Muscle of back (tissue), 13 donors: ENCODE results near the gene MAP1LC3B2. TPM values are rescaled to one million over a fixed set of nuclear protein-coding genes. Genes with fewer than 3 reads are reported as not detected.

Experiments used
- DNase-seq, 3 donors: peaks; one replicate each; pipeline versions ENCODE4 v3.0.0 to v3.0.0-alpha.2; 2013
- long read RNA-seq, 9 donors: transcript quantifications; one replicate each; lab custom pipeline, GENCODE V29; 2026
- polyA plus RNA-seq, 10 donors: library from polyadenylated mRNA; unstranded; fragments of 120-200 nt; gene quantifications; one replicate each; pipeline ENCODE4 v1.2.1, GENCODE V29; 2013; ENCODE audit not compliant: insufficient read length in 10 of 10

Gene MAP1LC3B2
- polyA plus RNA-seq: 1 to 10 TPM; 3.4 to 8.6 (median 6.6) TPM
- long read RNA-seq, donor 1: 0 reads
- long read RNA-seq, donor 2: 0 reads
- long read RNA-seq, donor 3: 0 reads
- long read RNA-seq, donor 4: 0 reads
- long read RNA-seq, donor 5: 0 reads
- long read RNA-seq, donor 6: 0 reads
- long read RNA-seq, donor 7: 0 reads
- long read RNA-seq, donor 8: 0 reads
- long read RNA-seq, donor 9: 0 reads

DNA sequence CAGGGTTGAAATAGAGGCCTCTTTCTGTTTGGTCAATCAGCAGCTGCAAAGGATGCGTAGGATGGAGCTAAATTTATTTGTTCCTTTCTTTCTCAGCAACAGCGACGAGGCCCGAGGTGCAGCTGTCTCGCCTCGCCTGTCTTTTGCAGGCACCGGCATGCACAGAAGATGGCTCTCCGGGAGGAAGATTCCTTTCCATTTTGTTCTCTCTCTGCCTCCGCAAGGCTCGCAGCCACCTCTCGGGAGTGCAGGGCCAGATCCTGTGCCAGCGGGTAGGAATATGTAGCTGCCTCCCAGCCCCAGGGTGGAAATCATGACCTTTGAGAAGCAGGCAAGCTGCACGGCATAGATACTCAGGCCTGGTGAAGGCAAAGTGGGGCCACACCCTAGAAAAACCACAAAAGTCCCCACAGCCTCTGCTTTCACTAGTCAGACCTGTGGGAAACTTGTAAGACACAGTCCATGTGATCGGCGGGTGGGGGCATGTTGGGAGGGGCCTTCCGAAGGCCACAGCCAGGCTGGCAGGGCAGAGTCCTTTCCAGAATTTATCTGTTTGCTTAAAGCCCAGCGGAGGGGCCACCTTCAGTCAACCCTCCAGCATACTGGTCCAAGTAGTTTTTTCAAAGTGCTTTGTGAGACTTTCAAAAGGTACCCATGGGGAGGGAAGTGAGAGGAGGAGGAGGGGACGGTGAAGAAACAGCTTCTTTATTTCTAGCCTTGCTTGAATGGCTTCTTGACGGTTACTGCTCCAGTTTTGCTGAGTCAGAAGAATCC is at the start of gene MAP1LC3B2:
Gene MAP1LC3B2, plus strand, starts transcription at position 220 of the 774 bp plus-strand sequence. CDS start 16,562 bp downstream, outside the sequence.
- DNase-seq: peak; percentile 61 to 83 (median 62)

DNA sequence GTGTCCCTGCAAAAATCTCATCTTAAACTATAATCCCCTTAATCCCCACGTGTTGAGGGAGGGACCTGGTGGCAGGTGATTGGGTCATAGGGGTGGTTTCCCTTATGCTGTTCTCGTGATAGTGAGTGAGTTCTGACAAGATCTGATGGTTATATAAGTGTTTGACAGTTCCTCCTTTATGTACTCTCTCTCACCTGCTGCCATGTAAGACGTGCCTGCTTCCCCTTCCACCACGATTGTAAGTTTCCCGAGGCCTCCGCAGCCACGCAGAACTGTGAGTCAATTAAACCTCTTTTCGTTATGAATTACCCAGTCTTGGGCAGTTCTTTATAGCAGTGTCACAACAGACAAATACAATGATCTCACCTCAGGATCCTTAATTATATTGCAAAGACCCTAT is 45.2 kb upstream of the MAP1LC3B2 start:
- no peak for DNase-seq

DNA sequence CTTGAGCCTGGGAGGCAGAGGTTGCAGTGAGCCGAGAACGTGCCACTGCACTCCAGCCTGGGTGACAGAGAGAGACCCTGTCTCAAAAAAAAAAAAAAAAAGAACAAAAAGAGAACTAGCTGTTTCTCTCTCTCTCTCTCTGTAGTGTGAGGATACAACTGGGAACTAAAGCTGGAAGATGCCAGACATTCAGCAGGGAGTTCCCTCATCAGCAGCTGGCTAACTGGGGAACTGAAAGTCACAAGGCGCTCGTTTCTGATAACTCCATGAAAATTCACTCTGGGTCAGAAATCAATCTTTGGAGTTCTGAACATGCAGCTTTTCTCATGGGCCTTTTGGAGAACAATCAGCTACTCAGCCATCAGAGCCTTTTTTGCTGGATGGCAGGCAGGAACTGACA is 43.5 kb upstream of the MAP1LC3B2 start:
- DNase-seq: no peak

DNA sequence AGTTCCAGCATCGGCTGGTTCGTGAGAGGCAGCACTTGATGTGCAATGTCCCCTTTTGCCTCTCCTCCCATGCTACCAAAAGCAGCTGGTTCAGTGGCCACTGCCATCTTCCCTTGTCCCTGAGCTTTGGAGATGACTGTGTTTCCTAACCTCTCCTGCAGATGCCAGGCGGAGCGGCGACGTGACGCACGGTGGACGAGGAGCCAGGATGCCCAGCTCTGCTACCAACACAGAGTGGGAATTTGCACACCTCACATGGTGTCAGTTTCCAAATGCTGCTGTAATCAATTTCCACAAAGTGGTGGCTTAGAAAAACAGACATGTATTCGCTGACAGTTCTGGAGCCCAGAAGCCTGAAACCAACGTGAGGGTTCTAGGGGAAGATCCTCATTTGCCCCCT is 42.5 kb upstream of the MAP1LC3B2 start:
- DNase-seq: no peak

DNA sequence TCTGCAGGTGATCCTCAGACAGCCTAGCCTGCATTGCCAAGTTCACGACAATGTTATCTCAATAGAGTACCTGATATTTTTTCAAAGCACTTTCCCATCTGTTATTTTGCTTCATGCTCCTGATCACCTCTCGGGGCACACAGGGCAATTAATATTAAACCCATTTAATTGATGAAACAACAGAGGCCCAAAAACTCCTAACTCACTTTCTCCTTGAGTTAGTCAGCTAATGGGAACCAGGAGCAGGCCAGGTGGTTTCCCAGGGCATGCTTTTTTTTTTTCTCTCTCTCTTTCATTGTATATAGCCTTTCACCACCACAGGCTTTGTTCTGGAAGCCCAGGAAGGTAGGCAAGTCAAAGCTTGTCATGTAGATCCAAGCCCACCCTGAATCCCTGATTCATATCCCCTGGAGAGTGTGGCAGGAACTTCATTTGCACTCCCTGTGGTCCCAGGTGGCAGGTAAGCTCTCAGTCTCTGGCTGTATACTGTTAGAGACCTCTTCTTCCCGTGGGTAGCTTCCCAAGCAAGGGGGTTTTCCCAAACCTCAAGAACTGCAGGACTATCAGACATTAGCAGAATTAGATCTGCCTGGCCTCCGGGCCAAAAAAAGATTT is 41.6 kb upstream of the MAP1LC3B2 start:
- DNase-seq: no peak

DNA sequence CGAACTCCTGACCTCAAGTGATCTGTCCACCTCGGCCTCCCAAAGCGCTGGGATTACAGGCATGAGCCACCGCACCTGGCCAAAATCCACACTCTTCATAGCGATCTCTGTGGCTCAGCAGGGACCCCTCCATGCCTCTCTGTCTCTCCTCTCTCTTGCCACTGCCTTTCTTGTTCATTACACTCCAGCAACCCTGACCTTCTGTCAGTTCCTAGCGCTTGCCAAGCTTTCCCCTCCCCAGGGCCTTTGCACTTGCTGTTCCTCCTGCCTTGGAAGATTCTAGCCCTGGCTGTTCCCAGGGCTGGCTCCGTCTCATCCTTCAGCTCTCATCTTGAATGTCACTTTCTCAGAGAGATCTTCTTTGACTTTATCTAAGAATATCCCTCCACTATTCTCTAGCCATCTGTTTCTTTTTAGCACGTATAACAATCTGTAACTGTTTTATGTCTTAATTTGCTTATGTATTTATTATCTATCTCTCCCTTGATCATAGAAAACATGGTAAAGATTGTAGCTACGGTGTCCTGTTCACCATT is 38.9 kb upstream of the MAP1LC3B2 start:
- no peak for DNase-seq

DNA sequence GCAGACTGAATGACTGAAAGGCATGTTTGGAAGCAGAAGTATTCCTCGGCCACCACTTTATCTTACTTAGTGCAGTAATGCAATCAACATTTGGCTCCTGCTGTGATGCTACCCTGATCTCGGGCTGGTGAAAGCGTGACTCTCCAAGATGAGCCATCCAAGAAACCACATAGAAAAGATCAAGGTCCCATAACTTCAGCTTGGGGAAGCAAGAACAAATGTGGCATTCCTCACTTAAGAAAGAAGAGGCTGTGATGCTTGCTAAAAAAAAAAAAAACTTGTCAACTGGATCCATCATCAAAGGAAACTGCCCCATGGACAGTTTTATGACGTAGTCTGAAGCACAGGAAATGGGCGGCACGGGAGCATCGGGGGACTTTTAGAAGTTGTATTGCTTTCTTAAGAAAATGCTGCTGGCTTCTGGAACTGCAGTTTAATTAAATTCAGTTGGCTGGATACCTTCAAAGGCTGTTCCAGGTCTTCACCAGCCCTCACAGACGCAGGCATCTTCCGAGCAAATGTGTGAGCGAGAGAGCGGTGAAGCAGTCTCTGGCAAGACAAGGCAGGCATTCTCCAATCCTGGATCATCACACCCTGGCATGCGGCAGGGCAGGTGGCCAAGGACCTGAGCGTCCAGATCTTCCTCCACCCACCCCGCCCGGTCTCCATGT is 38.2 kb upstream of the MAP1LC3B2 start:
- peak in 2 of 3 donors; percentile 42 to 73 for DNase-seq

DNA sequence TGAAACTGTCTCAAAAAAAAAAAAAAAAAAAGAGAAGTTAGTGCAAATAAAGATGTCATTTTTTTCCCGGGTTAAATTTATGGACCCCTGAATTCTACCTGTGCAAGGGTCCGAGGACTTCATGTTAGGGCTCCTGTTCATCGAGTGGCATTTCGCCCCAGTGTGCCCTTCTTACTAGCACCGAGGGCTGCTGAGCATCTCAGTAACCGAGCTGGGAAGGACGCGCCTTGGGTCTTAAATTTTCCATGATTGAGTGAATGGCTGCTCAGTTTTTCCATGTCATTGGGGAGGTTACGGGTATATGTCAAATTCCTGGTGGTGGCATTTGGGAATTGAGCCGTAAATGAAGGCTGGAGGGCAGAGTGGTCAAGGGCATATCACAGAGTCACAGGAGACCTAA is 34.9 kb upstream of the MAP1LC3B2 start:
- DNase-seq: no peak

DNA sequence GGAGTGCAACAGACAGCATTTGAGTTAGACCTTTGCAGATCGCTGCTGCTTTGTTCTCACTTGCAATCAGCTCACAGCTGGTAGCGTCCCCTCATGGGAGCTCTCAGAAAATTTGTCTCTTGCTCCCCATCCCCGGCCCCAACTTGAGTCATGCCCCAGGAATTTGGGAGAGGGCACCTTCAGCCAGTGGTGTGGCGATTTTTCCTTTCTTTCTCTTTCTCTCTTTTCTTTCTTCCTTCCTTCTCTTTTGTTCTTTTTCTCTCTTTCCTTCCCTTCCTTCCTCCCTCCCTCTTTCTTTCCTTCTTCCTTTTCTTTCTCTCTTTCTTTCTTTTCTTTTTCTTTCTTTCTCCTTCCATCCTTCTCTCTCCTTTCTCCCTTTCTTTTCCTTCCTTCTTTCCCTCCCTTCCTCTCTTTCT is 34.2 kb upstream of the MAP1LC3B2 start:
- peak in 2 of 3 donors; percentile 63 to 68 for DNase-seq

DNA sequence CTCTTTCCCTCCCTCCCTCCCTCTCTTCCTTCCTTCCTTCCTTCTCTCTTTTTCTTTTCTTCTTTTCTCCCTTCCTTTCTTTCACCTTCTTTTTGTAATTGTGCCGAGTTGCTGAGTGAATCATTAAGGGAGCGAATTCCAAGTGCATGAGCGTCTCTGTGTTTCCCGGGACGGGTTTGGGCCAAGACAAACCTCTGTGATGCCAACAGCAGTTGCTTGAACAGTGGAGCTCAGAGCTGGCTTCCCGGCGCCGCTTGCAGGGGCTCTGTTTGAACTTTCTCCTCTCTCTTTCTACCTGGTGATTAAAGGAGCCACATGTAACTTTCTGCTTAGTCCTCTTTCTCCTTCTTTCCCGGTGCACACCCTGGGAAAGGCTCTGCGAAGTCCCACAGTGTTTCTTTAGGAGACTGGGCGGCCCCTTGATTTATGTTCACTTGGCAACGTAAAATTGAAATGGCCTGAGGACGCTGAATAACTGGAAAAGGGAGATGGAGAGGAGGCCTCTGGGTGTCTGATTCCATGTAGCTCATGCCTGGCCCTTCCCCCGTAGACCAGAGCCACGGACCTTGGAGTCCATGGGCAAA is 33.7 kb upstream of the MAP1LC3B2 start:
- peak; percentile 83 to 93 (median 91) for DNase-seq

DNA sequence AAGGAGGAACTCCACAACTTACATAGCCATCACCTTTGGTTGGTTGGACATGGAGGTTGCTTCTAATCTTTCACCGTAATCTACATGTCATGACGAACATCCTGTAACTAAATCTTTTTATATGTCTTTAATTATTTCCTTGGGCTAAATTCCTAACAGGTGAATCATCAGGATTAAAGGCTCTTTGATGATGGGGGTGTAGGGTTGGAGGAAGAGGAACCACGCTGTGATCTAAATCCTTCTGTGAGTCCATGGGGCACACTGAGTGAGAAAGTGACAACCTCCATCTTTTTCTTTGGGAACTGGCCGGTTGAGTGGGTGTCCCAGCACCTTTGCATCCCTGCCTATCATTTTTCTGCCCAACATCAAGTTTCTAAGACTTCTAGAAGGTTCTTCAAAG is 31.1 kb upstream of the MAP1LC3B2 start:
- DNase-seq: peak in 1 of 3 donors; percentile 79

DNA sequence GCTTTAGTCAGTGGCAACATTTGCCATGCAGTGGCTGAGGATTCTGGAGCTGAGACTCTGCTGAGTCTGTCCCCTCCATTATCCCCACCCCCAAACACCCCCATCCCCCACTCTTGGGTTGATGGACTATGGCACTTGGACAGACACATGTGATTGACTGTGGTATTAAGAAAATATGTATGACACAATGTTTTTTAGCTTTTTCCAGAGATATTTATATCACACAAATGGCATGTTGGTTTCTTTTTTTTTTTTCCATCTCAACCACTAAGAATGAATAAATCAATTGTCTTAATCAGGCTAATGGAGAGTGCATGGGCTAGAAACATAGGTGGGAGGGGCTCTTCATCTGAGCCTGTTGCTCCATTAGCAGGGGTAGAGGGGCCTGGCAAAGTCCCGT is 30.7 kb upstream of the MAP1LC3B2 start:
- no peak for DNase-seq

DNA sequence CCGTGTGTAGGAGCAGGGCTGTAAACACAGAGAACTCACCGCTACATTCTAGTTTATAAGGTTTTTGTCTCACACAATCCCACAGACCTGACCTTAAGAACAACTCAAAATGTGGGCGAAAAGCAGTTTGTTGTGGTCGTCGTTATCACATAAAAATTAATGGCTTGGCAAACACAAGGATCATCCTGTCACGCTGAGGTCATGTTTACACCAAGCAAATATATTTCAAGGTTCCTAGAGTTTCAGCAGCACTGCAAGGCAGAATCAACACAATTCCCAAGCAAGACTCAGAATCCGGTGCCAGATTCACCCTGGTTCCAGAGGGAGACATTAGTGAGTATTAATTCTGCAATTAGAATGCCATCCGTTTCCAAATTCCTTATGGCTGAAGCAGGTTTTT is 30.1 kb upstream of the MAP1LC3B2 start:
- peak in 1 of 3 donors; percentile 68 for DNase-seq

DNA sequence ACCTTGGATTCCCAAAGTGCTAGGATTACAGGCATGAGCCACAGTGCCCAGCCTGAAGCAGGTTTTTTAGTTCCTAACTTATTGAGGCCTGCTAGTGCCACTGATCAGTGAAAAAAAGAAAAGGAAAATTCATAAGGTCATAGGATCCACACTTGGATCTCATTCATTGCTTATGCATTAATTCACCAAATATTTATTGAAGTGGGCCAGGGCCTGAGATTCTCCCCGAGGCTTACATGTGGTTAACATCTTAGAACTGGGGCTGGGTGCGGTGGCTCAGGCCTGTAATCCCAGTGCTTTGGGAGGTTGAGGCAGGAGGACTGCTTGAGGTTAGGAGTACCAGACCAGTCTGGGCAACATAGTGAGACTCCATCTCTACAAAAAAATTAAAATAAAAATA is 29.5 kb upstream of the MAP1LC3B2 start:
- peak in 1 of 3 donors; percentile 43 for DNase-seq

DNA sequence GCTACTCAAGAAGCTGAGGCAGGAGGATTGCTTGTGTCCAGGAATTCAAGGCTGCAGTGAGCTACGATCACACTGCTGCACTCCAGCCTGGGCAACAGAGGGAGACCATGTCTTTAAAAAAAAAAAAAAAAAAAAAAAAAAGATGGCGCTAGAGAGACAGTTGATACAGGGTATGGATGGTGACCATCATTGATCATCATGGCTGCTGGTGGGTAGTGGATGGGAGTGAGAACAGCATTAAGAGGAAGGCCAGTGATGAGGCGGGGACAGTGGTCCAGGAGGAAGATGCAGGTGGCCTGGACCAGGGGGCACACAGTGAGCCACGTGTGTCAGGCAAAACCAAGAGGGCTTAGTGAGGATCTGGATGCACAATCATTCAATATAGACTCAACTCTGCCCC is 26.8 kb upstream of the MAP1LC3B2 start:
- DNase-seq: no peak

DNA sequence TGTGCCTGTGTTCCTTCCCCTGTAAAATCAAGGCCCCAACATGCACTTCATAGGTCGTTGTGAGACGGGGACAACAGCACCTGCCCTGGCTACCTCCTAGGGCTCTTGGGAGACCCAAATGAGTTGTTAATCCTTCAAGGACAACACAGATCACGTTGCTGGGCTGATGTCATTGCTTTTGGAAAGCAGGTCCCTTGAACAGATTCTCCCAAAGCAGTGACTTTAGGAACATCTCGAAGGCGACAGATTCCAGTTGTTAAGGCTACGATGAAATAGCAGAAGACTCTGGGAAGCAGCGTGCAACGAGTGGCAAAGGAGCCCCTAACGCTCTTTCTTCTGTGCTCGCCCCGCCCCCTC is 26.2 kb upstream of the MAP1LC3B2 start:
- no peak for DNase-seq

DNA sequence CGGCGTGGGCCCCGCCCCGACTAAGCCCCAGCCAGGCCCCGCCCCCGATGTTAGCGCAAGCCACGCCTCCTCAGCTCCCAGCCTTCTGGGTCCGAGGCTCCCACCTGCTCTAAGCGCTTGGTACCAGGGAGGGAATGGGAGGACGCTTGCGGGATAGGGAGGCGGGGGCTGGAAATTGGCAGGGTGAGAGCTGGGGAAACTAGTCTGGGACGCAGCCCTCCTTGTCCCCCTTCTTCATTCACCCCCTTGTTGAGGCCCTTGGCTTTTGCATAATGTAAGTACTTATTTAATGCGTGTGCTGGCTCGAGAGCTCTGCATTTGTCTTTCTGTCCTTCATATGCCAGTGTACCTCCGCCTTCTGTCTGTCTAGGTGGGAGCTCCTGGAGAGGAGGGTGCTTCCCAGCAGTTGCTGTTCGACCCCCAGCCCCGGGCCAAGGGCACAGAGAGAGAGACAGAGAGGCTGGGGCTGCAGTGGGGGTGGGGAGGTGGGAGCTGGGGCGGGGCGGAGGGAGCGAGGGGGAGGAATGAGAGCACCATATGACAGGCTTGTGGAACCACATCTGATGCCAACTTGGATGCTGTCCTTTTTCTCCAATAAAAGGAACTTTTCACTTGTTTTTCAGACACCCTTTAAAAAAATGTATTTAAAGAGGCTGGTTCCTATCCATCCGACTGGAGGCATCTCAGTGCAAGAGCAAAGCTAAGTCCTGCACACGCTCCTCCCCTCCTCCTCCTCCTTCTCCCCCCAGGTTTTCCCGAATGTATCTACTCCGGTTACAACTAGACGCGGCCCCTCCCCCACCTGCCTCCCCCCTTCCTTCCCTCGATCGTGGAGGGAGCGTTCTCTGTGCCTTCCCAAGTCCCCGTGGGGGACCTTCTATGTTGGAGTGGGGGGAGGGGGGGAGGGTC is 25.6 kb upstream of the MAP1LC3B2 start:
- DNase-seq: peak; percentile 86 to 96 (median 89)

DNA sequence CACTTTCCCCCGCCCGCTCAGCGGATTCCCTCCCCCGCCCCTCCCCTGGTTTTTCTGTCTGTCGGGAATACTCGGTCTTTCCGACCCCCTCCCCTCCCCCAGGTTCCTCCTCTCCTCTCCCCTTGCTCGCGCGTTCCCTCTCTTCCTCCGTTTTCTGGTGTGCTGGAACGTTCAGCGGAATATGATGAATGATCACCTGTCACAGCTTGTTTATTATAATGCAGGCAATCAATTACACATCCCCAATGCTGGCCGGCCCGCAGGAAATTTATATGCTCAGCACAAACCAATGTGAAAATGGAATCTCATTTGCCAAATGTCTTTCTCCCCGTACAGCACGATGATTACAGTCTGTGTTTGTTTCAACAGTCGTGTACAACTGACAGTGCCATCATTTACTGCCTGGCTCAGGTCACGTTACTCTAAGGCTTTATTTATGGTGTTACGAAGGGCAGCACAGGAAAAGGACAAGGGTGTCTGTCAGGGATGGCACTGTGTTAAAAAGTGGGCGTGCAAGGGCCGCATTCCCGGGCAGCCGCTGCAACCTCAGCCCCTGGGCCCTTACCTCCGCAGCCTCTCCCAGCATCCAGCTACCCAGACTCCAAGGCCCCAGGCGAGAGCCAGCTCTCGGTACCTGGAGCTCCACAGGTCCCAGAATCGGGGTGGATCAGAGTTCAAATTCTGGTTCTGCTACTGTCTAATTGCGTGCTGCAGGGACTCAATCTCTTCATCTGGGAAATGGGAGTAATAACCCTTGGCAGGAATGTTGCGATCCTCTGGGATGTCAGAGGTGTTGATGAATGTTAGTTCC is 24.7 kb upstream of the MAP1LC3B2 start:
- peak; percentile 82 to 93 (median 86) for DNase-seq

DNA sequence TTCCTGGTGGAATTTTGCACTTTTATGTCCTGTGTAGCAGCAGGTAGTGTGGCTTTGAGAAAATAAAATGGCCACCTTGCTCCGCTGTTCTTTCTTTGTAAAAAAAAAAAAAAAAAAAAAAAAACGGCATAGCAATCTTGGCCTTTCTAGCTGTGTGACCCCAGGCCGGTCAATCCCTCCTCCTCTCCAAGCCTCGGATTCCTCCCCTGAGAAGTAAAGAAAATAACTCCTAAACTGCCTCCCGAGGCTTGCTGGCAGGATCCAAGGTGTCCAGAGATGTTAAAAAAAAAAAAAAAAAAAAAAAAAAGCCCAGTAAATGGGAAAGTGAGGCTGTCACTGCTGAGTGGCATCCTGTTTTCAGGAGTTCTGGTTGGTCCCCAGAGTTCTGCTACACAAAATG is 23.9 kb upstream of the MAP1LC3B2 start:
- DNase-seq: no peak
